ENCODE results near the gene CDIPT. TPM values are rescaled to one million over a fixed set of nuclear protein-coding genes. Genes with fewer than 3 reads are reported as not detected.

Gene CDIPT
- total and polyA plus RNA-seq, 10 of the 15 experiments (the other 5 are each of a cell fraction or from before 2014, with no cell fraction given) = 0.87 to 36.4 (median 27.1) TPM

DNA sequence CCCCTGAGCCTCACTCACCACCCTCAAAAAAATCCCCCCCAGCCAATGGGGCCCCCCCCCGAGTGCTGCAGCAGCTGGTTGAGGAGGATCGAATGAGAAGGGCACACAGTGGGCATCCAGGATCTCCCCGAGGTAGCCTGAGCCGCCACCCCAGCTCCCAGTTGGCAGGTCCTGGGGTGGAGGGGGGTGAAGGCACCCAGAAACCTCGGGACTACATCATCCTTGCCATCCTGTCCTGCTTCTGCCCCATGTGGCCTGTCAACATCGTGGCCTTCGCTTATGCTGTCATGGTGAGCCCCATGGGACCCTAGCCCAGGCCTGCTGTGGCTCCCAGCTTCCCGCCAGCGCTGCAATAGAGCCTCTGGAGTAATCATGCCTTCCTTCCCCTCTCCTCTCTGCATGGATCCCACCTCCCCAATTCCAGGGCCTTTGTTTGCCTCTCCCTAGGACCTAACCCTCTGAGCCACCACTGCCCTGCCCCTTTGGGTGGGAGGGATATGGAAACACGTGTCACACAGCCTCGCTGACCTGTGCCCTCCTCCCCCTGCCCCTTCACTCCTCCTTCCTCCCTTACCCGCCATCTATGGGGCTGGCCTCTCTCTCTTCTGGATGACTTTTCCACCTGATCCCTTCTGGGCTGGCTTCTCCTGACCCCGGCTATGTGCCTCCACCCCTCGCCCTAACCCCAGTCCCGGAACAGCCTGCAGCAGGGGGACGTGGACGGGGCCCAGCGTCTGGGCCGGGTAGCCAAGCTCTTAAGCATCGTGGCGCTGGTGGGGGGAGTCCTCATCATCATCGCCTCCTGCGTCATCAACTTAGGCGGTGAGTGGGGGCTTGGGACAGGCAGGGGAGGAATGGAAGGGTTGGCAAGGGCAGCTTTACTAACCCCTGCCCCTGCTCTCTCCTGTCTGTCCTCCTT is 49.1 kb downstream of the CDIPT start (continued):
- no peak for TF ChIP-seq PKNOX1 (IDR thresholded peaks at IDR 0.05)
- no peak for TF ChIP-seq CBX3 (IDR thresholded peaks at IDR 0.05; ENCODE audit: borderline replicate concordance, low read depth)
- TF ChIP-seq FOXK2 (IDR thresholded peaks at IDR 0.05) = no peak

DNA sequence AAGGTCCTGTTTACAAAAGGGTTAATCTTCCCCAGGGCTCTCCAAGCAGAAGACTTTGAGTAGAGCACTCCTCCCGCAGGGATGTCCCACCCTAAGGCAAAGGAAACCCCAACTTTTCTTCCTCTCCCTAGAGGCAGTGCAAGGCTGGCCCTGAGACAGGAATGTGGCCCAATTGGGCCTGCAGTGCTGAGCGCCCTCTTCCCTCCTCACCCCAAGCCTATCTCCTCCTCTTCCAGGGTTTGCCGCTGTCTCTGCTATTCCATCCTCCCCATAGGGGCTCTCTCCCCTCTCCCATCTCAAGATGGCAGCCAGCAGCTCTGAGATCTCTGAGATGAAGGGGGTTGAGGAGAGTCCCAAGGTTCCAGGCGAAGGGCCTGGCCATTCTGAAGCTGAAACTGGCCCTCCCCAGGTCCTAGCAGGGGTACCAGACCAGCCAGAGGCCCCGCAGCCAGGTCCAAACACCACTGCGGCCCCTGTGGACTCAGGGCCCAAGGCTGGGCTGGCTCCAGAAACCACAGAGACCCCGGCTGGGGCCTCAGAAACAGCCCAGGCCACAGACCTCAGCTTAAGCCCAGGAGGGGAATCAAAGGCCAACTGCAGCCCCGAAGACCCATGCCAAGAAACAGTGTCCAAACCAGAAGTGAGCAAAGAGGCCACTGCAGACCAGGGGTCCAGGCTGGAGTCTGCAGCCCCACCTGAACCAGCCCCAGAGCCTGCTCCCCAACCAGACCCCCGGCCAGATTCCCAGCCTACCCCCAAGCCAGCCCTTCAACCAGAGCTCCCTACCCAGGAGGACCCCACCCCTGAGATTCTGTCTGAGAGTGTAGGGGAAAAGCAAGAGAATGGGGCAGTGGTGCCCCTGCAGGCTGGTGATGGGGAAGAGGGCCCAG is 50.0 kb downstream of the CDIPT start:
- ChIA-PET SMC1A (ENCODE audit: uncharacterized antibody, unreplicated experiment) (no interaction called here), POLR2A (interaction anchor here (0.6 to 1.7 kb wide), 4 partner anchors 7 to 201 kb away, joined by 4 to 9 read pairs (median 6); partner anchors contain the start of gene MVP), CTCF (interaction anchor here (0.7 to 1.3 kb wide), 2 partner anchors 30 to 35 kb away, joined by 3 read pairs; no protein-coding TSS in a partner anchor), RAD21 (ENCODE audit: unreplicated experiment) (interaction anchor here (0.6 kb wide), 4 partner anchors 28 to 265 kb away, joined by 3 to 4 read pairs (median 3); no protein-coding TSS in a partner anchor)
- peaks cover 9 to 13% of the 10 kb centered on the region in 2 experiments; a peak in 2 of 4 replicates for H3K36me3 ChIP-seq (ENCODE audit: control insufficient read depth in 2 of 2, insufficient read depth in 2 of 2, low read length in 1 of 2)
- no peak for FAIRE-seq
- H3K4me3 ChIP-seq = no peak overlapping the region
- peaks cover 33% of the 10 kb centered on the region for H3K4me1 ChIP-seq (ENCODE audit: control insufficient read depth, insufficient read depth, low read length)
- H3K4me2 ChIP-seq (ENCODE audit: control insufficient read depth, insufficient read depth) = no peak overlapping the region
- in situ Hi-C loops (cut with MboI) = no loop called here
- H3K79me2 ChIP-seq (ENCODE audit: control insufficient read depth, insufficient read depth, low read length) = peaks cover 26% of the 10 kb centered on the region
- no peak for DNase-seq (ENCODE audit: low read depth, low spot score)
- no peak overlapping the region for H3K9ac ChIP-seq (ENCODE audit: control insufficient read depth, insufficient read depth, low read length)
- no peaks in the 10 kb centered on the region for H4K20me1 ChIP-seq (ENCODE audit: control insufficient read depth, insufficient read depth)
- H2AFZ ChIP-seq (ENCODE audit: control insufficient read depth, low read depth, low read length) = no peak overlapping the region
- 79% methylated on average over 9 of the region's 9 CpGs for WGBS (ENCODE audit: insufficient coverage, insufficient replicate concordance, low lambda C conversion rate, missing lambda C conversion rate)
- H3K9me3 ChIP-seq (replicated peaks; ENCODE audit: control insufficient read depth, insufficient read depth, low read length) = no peaks in the 10 kb centered on the region
- H3K27me3 ChIP-seq (replicated peaks in 1 of 2; ENCODE audit: control insufficient read depth in 2 of 2, insufficient read depth in 2 of 2, low read length in 1 of 2) = no peaks in the 10 kb centered on the region
- H3K27ac ChIP-seq (ENCODE audit: control insufficient read depth, insufficient read depth) = no peak overlapping the region
- BruUV-seq (replicated peaks) = no TSS peak
- no peak for ATAC-seq
- intact Hi-C loops (cut with micrococcal nuclease; ENCODE audit: unreplicated experiment) = no loop called here
- TF ChIP-seq MYB (IDR thresholded peaks at IDR 0.05; ENCODE audit: borderline replicate concordance, low read depth, low read length) (no peak), TCF3 (IDR thresholded peaks at IDR 0.05; ENCODE audit: borderline replicate concordance, insufficient read depth, low read depth, low read length) (no peak), ZNF592 (IDR thresholded peaks at IDR 0.05) (no peak), ZNF217 (IDR thresholded peaks at IDR 0.05) (no peak), PAX8 (IDR thresholded peaks at IDR 0.05) (no peak), ZNF687 (IDR thresholded peaks at IDR 0.05) (no peak)
